ENCODE results near the gene ZNF280C.
"Not testable (repeated sequence)": the region's sequence is repeated elsewhere in the genome, so short reads cannot be mapped to it uniquely, and the experiment has no call there.

Gene ZNF280C

GRCh38 chrX:130295519-130296296, 27.0 kb upstream of the ZNF280C start:
- H3K36me3 ChIP-seq (ENCODE audit: insufficient read depth, low read length), result no peaks in the 10 kb centered on the region
- no peaks in the 10 kb centered on the region for H3K9me3 ChIP-seq (ENCODE audit: low read depth, low read length)
- H3K9ac ChIP-seq (ENCODE audit: insufficient read length), result no peak overlapping the region
- H3K27ac ChIP-seq, result peak overlapping the region; percentile 62
- no peak overlapping the region for H3K4me3 ChIP-seq
- no peak for DNase-seq (ENCODE audit: low read depth, low spot score)
- no peak for TF ChIP-seq POLR2AphosphoS5 (IDR thresholded peaks at IDR 0.05; ENCODE audit: borderline replicate concordance, low read depth, low read length)
- TF ChIP-seq FOXP2 (optimal IDR thresholded peaks at IDR 0.05; ENCODE audit: control extremely low read depth, extremely low read length, insufficient read depth), result no peak
- no peak for TF ChIP-seq EZH2 (IDR thresholded peaks at IDR 0.05)

DNA sequence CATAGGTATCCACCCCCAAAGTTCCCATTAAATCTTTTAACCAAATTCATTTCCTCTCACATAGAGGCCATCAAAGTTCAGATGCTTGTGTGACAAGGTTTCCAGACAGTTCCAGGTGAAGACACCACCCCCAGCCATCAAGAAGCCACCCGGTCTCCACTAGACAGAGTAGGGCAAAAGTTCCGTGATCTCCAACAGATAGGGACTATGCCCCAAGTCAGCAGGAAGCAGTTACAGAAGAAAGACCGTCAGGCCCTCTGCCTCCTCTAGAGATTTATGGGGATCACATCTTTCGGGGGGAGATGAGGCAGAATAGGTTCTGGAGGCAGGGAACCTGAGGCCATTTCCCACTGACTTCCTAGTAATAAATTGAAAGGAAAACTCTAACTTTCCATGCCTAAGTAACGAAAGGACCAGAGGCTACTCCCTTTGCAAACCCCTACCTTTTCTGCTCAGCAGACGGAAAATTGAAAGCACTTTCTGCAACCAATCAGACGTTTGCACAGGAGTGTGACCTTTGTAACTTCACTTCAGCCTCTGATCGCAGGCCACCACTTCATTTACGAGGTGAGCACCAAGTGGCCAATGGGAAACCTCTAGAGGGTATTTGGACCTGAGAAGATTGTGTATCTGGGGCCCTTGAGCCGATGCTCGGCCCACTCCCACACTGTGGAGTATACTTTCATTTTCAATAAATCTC, 18.5 kb upstream of the ZNF280C start:
- H3K4me3 ChIP-seq, result no peak overlapping the region
- no peak overlapping the region for H3K9ac ChIP-seq (ENCODE audit: insufficient read length)
- no peaks in the 10 kb centered on the region for H3K9me3 ChIP-seq (ENCODE audit: low read depth, low read length)
- TF ChIP-seq EZH2 (IDR thresholded peaks at IDR 0.05) (no peak), FOXP2 (optimal IDR thresholded peaks at IDR 0.05; ENCODE audit: control extremely low read depth, extremely low read length, insufficient read depth) (no peak), POLR2AphosphoS5 (IDR thresholded peaks at IDR 0.05; ENCODE audit: borderline replicate concordance, low read depth, low read length) (no peak)
- DNase-seq (ENCODE audit: low read depth, low spot score), result no peak
- no peaks in the 10 kb centered on the region for H3K36me3 ChIP-seq (ENCODE audit: insufficient read depth, low read length)
- H3K27ac ChIP-seq, result no peak overlapping the region

DNA sequence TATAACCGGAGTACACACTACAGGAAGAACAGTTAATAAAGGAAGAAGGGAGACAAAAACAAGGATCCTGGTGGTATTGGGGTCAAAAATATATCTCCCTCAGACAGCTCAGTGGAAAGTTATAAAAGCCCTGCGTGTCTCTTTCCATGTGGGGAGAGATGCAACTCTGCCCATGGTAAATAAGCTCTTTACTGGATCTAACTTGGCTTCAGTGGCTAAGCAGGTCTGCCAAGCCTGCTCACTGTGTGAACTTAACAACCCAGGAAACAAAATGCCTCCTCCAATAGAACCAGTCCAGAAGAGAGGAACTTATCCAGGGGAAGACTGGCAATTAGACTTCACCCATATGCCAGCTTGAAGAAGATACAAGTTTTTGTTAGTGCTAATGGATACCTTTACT, 17.0 kb upstream of the ZNF280C start:
- Histone ChIP-seq H3K4me3 (no peak overlapping the region), H3K36me3 (ENCODE audit: insufficient read depth, low read length) (no peaks in the 10 kb centered on the region), H3K9me3 (ENCODE audit: low read depth, low read length) (no peaks in the 10 kb centered on the region), H3K9ac (ENCODE audit: insufficient read length) (no peak overlapping the region), H3K27ac (peak overlapping the region; percentile 12; the same call in 1 of the 2 replicates)
- DNase-seq (ENCODE audit: low read depth, low spot score), result no peak
- TF ChIP-seq FOXP2 (optimal IDR thresholded peaks at IDR 0.05; ENCODE audit: control extremely low read depth, extremely low read length, insufficient read depth), result no peak
- TF ChIP-seq POLR2AphosphoS5 (IDR thresholded peaks at IDR 0.05; ENCODE audit: borderline replicate concordance, low read depth, low read length), result no peak
- TF ChIP-seq EZH2 (IDR thresholded peaks at IDR 0.05), result no peak

DNA sequence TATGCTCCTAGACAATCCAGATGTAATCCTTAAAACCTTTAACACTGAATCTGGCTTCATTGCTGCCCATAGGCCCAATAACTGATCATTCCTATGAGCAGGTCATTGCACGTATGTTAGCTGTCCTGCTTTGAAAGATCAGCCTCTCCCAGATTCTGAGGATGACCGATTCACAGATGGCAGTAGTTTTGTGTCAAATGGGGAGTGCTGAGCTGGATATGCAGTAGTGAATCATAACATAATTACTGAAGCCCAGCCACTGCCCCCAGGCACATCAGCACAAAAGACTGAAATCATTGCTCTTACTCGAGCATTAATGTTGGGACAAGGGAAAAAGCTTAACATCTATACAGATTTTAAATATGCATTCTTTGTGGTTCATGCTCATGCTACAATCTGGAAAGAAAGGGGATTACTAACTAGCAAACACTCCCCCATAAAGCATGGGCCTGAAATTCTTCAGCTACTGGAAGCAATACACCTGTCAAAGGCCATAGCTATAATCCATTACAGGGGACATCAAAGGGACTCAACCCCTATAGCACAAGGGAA, 16.4 kb upstream of the ZNF280C start:
- no peak overlapping the region for H3K4me3 ChIP-seq
- H3K9ac ChIP-seq (ENCODE audit: insufficient read length), result no peak overlapping the region
- peak overlapping the region; percentile 12; the same call in 1 of the 2 replicates for H3K27ac ChIP-seq
- TF ChIP-seq POLR2AphosphoS5 (IDR thresholded peaks at IDR 0.05; ENCODE audit: borderline replicate concordance, low read depth, low read length) (no peak), EZH2 (IDR thresholded peaks at IDR 0.05) (no peak)
- no peaks in the 10 kb centered on the region for H3K36me3 ChIP-seq (ENCODE audit: insufficient read depth, low read length)
- no peaks in the 10 kb centered on the region for H3K9me3 ChIP-seq (ENCODE audit: low read depth, low read length)
- DNase-seq (ENCODE audit: low read depth, low spot score), result no peak

DNA sequence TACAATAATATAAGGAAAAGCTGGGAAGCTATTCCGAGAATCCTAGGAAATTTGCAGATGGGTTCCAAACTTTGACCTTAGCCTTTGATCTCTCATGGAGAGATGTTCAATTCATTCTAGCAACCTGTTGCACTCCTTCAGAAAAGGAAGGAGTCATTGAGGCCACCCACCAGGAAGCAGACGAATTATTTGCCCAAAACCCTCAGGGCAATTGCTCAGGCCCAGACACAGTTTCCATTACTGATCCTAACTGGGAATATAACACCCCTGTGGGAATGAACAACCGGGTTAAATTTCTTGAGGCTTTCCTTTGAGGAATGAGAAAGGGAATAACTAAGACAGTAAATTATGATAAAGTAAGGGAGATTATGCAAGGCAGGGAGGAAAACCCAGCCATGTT, 13.5 kb upstream of the ZNF280C start:
- H3K27ac ChIP-seq, result no peak overlapping the region
- TF ChIP-seq FOXP2 (optimal IDR thresholded peaks at IDR 0.05; ENCODE audit: control extremely low read depth, extremely low read length, insufficient read depth) (no peak), POLR2AphosphoS5 (IDR thresholded peaks at IDR 0.05; ENCODE audit: borderline replicate concordance, low read depth, low read length) (no peak), EZH2 (IDR thresholded peaks at IDR 0.05) (no peak)
- H3K36me3 ChIP-seq (ENCODE audit: insufficient read depth, low read length), result no peaks in the 10 kb centered on the region
- no peak for DNase-seq (ENCODE audit: low read depth, low spot score)
- H3K9me3 ChIP-seq (ENCODE audit: low read depth, low read length), result no peaks in the 10 kb centered on the region
- H3K9ac ChIP-seq (ENCODE audit: insufficient read length), result no peak overlapping the region
- no peak overlapping the region for H3K4me3 ChIP-seq

DNA sequence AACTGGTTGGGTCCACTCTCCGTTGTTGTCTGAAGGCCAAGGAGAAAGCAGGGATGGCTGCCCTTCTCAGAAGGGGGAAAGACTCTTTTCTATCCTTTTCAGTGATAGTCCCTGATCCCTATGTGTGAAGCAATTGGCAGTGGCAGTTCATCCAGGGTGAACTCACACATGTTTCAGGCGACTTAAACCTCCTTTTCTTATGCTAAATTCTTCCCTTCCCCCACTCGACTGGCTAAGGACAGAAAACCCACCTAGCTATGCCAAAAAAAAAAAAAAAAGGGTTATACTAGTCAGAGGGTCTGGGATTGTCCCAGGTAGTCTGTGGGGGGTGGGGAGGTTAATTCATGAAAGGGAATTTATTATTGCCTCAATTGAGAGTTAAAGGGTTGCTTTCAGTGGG, 12.2 kb upstream of the ZNF280C start:
- DNase-seq (ENCODE audit: low read depth, low spot score), result no peak
- Histone ChIP-seq H3K4me3 (no peak overlapping the region), H3K9ac (ENCODE audit: insufficient read length) (no peak overlapping the region), H3K9me3 (ENCODE audit: low read depth, low read length) (no peaks in the 10 kb centered on the region), H3K36me3 (ENCODE audit: insufficient read depth, low read length) (no peaks in the 10 kb centered on the region), H3K27ac (no peak overlapping the region)
- TF ChIP-seq FOXP2 (optimal IDR thresholded peaks at IDR 0.05; ENCODE audit: control extremely low read depth, extremely low read length, insufficient read depth) (no peak), POLR2AphosphoS5 (IDR thresholded peaks at IDR 0.05; ENCODE audit: borderline replicate concordance, low read depth, low read length) (no peak), EZH2 (IDR thresholded peaks at IDR 0.05) (no peak)

GRCh38 chrX:130272253-130272652, 3.6 kb upstream of the ZNF280C start:
- H3K36me3 ChIP-seq (ENCODE audit: insufficient read depth, low read length); DNase-seq (ENCODE audit: low read depth, low spot score); H3K4me3 ChIP-seq; H3K9me3 ChIP-seq (ENCODE audit: low read depth, low read length); H3K9ac ChIP-seq (ENCODE audit: insufficient read length): not testable (repeated sequence)
- peak overlapping the region; percentile 92 for H3K27ac ChIP-seq

GRCh38 chrX:130269391-130269790, 692 bp upstream of the ZNF280C start:
- not testable (repeated sequence) for H3K36me3 ChIP-seq (ENCODE audit: insufficient read depth, low read length); H3K9ac ChIP-seq (ENCODE audit: insufficient read length); DNase-seq (ENCODE audit: low read depth, low spot score); H3K9me3 ChIP-seq (ENCODE audit: low read depth, low read length); H3K4me3 ChIP-seq
- H3K27ac ChIP-seq, result peak overlapping the region; percentile 72; the same call in 1 of the 2 replicates

Data from SK-N-MC (cell line).